ENCODE results near the gene HEPHL1.

HEPHL1 gene

DNA sequence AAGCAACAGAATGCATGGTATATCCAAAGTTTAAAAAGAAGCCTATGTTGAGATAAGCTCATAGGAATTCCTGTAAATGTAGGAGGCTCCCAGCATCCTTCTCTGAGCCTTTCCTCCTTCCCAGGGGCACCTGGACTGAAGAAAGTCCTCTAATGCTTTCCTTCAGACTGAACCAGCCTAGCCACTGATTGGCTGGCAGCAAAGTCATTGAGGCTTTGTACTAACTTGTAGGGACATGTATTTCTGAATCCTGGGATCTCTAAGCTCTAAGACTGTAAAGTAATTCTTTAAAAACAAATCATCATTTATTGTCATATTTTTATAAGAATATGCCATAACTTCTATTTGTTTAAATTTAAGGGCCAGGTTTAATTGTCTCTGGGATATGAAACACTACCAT is 83.6 kb downstream of the HEPHL1 start:
- TF ChIP-seq RAD21 (IDR thresholded peaks at IDR 0.05; ENCODE audit: low read depth) (no peak), MAX (IDR thresholded peaks at IDR 0.05) (no peak)

DNA sequence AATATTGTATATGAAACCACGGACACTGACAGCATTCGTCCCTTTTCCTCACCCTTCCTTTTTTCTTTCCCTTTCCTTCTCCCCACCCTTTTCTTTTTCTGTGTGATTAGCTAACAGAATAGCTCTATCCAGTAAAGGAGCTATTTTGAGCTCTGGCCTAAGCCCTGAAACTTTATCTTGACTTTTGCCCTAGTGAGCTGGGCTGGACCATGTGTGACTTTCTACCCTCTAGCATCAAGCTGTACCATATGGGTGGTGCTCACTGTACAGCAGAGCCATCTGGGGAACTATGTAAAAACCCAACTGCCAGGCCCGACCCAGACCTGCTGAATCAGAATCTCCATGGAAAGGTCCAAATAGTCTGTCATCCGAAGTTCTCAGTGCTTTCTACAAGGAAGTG is 85.6 kb downstream of the HEPHL1 start:
- no peak for TF ChIP-seq CEBPB (IDR thresholded peaks at IDR 0.05)
- no peak for TF ChIP-seq TAF1 (IDR thresholded peaks at IDR 0.05; ENCODE audit: low read depth)
- no peak for TF ChIP-seq FOXM1 (IDR thresholded peaks at IDR 0.05; ENCODE audit: borderline replicate concordance, low read depth)
- TF ChIP-seq EP300 (IDR thresholded peaks at IDR 0.05; ENCODE audit: borderline replicate concordance), result no peak
- TF ChIP-seq TEAD4 (IDR thresholded peaks at IDR 0.05), result no peak
- TF ChIP-seq NFIC (IDR thresholded peaks at IDR 0.05), result no peak
- TF ChIP-seq ZBTB7A (IDR thresholded peaks at IDR 0.05; ENCODE audit: low read depth), result no peak
- no peak for TF ChIP-seq EGR1 (IDR thresholded peaks at IDR 0.05)
- no peak for TF ChIP-seq YY1 (IDR thresholded peaks at IDR 0.05; ENCODE audit: low read depth)
- TF ChIP-seq, protein P1, sequence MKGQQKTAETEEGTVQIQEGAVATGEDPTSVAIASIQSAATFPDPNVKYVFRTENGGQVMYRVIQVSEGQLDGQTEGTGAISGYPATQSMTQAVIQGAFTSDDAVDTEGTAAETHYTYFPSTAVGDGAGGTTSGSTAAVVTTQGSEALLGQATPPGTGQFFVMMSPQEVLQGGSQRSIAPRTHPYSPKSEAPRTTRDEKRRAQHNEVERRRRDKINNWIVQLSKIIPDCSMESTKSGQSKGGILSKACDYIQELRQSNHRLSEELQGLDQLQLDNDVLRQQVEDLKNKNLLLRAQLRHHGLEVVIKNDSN (IDR thresholded peaks at IDR 0.05), result no peak
- no peak for TF ChIP-seq RAD21 (IDR thresholded peaks at IDR 0.05; ENCODE audit: low read depth)
- no peak for TF ChIP-seq TCF12 (IDR thresholded peaks at IDR 0.05; ENCODE audit: low read depth)

- TF ChIP-seq CEBPB (IDR thresholded peaks at IDR 0.05) (no peak), YY1 (IDR thresholded peaks at IDR 0.05; ENCODE audit: low read depth) (no peak), MAX (IDR thresholded peaks at IDR 0.05) (no peak), EGR1 (IDR thresholded peaks at IDR 0.05) (no peak), CREB1 (IDR thresholded peaks at IDR 0.05; ENCODE audit: low read depth) (no peak), FOXM1 (IDR thresholded peaks at IDR 0.05; ENCODE audit: borderline replicate concordance, low read depth) (no peak)
- TF ChIP-seq, protein P2, sequence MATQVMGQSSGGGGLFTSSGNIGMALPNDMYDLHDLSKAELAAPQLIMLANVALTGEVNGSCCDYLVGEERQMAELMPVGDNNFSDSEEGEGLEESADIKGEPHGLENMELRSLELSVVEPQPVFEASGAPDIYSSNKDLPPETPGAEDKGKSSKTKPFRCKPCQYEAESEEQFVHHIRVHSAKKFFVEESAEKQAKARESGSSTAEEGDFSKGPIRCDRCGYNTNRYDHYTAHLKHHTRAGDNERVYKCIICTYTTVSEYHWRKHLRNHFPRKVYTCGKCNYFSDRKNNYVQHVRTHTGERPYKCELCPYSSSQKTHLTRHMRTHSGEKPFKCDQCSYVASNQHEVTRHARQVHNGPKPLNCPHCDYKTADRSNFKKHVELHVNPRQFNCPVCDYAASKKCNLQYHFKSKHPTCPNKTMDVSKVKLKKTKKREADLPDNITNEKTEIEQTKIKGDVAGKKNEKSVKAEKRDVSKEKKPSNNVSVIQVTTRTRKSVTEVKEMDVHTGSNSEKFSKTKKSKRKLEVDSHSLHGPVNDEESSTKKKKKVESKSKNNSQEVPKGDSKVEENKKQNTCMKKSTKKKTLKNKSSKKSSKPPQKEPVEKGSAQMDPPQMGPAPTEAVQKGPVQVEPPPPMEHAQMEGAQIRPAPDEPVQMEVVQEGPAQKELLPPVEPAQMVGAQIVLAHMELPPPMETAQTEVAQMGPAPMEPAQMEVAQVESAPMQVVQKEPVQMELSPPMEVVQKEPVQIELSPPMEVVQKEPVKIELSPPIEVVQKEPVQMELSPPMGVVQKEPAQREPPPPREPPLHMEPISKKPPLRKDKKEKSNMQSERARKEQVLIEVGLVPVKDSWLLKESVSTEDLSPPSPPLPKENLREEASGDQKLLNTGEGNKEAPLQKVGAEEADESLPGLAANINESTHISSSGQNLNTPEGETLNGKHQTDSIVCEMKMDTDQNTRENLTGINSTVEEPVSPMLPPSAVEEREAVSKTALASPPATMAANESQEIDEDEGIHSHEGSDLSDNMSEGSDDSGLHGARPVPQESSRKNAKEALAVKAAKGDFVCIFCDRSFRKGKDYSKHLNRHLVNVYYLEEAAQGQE (IDR thresholded peaks at IDR 0.05; ENCODE audit: low read depth), result no peak
Measured at GRCh38 chr11:94107363-94107762, 86.2 kb downstream of the HEPHL1 start.

- TF ChIP-seq TEAD4 (IDR thresholded peaks at IDR 0.05), result no peak
- TF ChIP-seq NFIC (IDR thresholded peaks at IDR 0.05), result no peak
- TF ChIP-seq, protein P1 (IDR thresholded peaks at IDR 0.05), result no peak
- TF ChIP-seq MAX (IDR thresholded peaks at IDR 0.05), result no peak
- TF ChIP-seq, protein P2 (IDR thresholded peaks at IDR 0.05; ENCODE audit: low read depth), result no peak
- TF ChIP-seq FOXM1 (IDR thresholded peaks at IDR 0.05; ENCODE audit: borderline replicate concordance, low read depth), result no peak
- no peak for TF ChIP-seq TCF12 (IDR thresholded peaks at IDR 0.05; ENCODE audit: low read depth)
- TF ChIP-seq CEBPB (IDR thresholded peaks at IDR 0.05), result no peak
Measured at GRCh38 chr11:94111241-94111640, 90.1 kb downstream of the HEPHL1 start.

DNA sequence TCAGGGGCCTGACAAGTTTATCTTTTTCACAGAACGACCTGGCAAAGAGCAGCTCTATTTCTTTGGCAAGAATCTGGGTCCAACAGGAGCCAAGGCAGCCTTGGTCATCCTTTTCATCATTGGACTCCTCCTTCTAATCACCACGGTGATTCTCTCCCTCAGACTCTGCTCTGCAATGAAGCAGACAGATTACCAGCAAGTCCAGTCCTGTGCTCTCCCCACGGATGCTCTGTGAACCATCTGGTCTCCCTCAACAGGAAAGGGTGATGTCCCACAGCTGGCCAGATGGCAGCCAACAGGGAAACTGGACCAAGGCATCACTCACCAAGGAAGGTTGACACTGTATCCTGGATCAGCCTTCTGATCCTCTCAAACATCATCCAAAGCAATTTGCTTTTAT is 90.5 kb downstream of the HEPHL1 start:
- TF ChIP-seq TEAD4 (IDR thresholded peaks at IDR 0.05) (no peak), NFIC (IDR thresholded peaks at IDR 0.05) (no peak), RAD21 (IDR thresholded peaks at IDR 0.05; ENCODE audit: low read depth) (no peak), EGR1 (IDR thresholded peaks at IDR 0.05) (no peak), TAF1 (IDR thresholded peaks at IDR 0.05; ENCODE audit: low read depth) (no peak), FOXM1 (IDR thresholded peaks at IDR 0.05; ENCODE audit: borderline replicate concordance, low read depth) (no peak), EP300 (IDR thresholded peaks at IDR 0.05; ENCODE audit: borderline replicate concordance) (no peak), MAX (IDR thresholded peaks at IDR 0.05) (no peak), TCF12 (IDR thresholded peaks at IDR 0.05; ENCODE audit: low read depth) (no peak), YY1 (IDR thresholded peaks at IDR 0.05; ENCODE audit: low read depth) (no peak), CREB1 (IDR thresholded peaks at IDR 0.05; ENCODE audit: low read depth) (no peak), ZBTB7A (IDR thresholded peaks at IDR 0.05; ENCODE audit: low read depth) (no peak), CEBPB (IDR thresholded peaks at IDR 0.05) (no peak)
- TF ChIP-seq, protein P1 (IDR thresholded peaks at IDR 0.05), result no peak
- TF ChIP-seq, protein P2 (IDR thresholded peaks at IDR 0.05; ENCODE audit: low read depth), result no peak

Measured in Ishikawa (cell line).